ENCODE results near the gene HS3ST3A1.
"Not testable (repeated sequence)": the region's sequence is repeated elsewhere in the genome, so short reads cannot be mapped to it uniquely, and the experiment has no call there.

The HS3ST3A1 gene

DNA sequence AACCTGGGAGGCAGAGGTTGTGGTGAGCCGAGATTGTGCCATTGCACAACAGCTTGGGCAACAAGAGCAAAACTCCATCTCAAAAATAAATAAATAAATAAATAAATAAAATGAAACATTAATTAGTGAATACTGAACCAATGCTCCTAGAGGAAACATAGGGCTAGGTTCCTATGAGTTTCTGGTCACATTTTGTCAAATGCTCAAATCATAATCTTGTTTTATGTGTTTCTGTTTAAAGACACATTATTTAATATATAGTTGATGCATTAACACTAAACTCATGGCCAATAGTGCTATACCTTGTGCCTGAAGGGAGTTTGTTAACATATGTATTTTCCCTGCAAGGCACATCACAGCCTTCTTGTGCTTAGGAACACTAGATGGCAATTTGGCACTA is 66.8 kb downstream of the HS3ST3A1 start:
- DNase-seq, result no peak

DNA sequence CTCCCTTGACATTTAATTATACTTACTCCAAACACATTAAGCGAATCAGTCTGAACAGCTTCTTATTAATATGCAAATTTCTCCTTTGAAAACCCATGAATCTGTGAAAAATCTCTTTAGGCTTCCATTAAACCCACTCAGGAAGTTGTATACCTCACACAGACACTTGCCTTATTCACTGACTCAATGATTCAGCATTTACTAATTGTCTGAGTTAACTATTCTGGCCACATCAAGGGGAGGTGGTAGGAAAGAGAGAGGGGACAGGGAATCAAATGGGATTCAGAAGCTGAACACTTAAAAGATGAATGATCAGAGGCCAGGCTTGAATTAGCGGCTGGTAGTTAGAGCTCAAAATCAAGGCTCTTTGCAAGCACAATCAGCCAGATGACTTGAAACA is 70.0 kb downstream of the HS3ST3A1 start:
- DNase-seq, result no peak

DNA sequence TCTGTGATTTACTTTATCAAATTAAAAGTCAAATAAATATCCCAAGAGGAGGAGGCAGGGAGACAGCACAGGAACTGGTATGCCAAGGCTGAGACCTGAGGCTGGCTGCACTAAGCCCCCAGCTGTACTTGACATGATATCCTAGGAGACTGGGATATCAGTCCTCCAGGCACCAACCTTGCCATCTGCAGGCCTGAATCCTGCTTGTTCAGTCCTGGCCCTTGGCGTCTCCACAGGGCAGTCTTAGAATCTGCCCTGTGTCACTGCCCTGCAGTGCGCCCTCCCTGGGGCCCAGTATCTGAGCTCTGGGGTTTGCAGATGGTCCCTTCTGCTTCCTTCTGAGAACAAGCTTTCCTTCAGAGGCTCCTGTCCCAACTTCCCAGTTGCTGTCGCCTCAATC is 75.9 kb downstream of the HS3ST3A1 start:
- no peak for DNase-seq

DNA sequence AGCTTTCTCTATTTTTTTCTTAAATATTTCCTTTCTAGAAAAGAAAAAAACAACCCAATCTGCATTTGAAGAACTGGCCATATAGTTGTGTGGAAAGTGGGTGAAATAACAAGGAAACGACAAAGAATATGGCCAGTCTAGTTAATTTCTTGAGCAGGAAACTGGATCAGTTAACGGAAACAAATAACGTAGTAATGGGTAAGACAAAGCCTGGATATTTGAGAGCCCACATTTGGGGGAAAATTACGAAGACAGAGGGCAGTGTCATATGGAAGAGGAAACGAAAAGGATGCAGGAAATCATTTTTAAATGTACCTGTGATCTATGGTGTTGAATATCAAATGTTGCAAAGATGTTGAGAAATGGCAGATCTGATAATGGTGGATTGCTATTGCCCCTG is 78.6 kb downstream of the HS3ST3A1 start:
- no peak for DNase-seq

DNA sequence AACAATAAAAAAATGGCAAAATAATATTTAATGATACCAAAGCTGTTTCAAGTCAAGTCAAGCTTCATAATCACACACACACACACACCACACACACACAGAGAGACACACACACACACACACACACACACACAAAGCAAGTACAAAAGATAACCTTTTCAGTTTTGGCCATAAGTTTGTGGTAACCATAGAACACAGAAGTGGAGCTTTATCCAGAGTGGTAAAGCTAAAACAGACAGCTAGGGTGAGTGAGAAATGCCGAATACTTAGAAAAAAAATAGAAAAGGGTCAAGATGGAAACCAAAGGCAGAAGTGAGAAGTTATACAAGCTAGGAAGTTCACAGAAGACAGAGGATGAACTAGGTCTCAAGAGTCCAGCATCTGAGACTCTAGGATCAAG is 79.0 kb downstream of the HS3ST3A1 start:
- DNase-seq, result no peak

DNA sequence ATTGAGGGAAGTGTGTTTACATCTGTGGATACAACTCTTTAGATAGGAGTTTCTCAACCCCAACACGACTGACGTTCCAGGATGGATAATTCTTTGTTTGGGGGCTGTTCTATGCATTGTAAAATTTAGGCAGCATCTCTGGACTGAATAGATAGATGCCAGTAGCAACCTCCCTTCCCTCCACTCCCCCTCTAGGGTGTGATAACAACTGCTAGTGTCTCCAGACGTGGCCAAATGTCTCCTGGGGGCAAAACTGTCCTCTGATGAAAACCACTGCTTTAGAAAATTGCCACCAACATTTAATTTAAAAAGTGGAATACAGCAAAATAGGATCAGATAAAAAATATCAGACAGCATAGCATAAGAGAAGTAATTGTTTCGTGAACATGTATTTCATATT is 79.9 kb downstream of the HS3ST3A1 start:
- no peak for DNase-seq

DNA sequence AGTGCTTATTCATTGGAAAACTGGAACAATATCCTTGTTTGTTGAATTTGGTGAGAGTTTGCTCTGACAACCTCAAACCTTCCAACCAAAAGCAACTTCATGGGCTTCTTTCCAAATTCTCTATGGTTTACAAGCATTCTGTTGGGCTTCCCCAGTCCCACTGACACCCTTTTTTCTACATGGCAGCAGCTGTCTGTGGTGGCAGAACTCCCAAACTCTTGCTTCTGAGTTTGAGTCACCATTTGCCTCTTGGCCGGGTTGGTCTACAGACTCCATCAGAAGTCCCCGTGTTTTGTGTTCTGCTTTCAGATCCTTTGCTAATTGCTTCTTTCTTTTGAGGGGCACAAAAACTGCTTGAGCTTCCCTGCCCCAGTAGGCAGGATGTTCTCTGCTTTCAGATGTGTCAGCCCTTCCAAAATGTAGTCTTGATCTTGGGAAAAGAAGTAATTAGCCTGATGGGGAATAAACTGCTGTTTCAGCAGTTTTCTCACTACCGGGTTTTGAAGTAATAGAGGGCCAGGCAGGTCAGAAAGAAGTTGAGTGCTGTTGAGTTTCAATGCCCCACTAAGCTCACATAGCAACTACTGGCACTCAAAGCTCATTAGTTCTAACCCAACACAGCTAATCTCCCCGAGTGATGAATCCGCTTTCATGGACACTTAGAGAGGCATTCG is 80.7 kb downstream of the HS3ST3A1 start:
- no peak for DNase-seq

DNA sequence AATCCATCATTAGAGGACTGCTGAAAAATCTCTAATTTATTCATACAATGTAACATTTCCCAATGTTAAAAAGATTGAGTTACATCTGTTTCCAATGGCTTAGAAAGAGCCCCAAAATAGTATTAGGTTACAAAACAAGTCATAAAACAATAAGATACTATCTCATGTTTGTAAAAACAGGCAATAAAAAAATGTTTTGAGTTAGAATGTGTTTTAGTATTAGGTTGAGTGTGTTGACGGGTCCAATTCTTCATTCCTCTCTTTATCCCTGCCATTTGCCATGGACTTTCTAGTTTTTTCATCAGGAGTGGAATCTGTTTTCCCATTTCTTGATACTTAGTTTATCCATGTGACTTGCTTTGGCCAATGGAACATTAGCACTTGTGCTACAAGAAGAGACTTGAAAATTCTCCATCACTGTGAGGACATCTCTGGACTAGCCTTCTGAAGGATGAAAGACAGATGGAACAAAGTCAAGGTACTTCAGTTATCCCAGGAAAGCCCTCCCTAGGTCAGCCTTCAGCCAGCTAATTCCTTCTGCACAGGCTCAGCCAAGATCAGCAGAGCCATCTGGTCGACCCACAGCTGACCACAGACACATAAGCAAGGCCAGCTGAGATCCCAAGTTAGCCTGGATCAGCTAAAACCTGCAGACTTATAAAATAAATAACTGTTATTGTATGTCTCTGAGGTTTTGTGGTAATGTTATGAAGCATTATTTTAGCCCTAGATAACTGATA is 83.3 kb downstream of the HS3ST3A1 start:
- no peak for DNase-seq

DNA sequence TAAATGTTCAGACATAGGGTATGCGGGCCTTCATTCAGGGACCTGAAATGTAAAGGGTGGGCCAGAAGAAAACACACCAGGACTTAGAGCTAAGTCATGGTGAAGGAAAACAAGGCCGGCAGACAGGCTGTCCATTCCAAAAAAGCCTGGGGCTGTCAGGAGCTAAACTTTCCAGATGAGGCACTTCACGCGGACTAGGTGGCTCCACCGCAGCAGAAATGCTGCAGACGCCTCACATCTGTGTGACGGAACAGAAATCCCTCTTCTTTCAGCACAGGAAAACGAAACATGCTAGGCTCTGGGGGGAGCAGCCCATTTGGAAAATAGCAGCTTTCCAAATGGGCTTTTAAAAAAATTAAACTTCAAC is 88.7 kb downstream of the HS3ST3A1 start:
- no peak for DNase-seq

DNA sequence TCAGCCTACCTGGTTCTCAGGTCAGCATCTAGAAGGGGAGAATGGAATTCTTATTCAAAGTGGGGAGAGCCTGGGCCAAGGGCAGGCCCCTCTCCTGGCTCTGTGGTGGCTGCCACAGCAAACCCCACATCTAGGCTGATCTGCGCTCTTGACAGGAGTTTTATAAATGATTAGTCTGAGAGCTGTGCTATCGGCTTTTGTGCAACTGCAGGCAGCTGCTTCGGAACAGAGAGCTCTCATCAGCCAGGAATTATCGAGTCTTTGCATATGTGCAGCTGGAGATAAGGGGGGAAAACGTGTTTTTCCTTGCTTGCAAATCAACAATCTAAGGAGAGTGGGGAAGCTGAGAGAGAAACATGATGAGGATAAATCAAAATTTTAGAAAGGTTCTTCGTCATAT is 91.7 kb downstream of the HS3ST3A1 start:
- no peak for DNase-seq

DNA sequence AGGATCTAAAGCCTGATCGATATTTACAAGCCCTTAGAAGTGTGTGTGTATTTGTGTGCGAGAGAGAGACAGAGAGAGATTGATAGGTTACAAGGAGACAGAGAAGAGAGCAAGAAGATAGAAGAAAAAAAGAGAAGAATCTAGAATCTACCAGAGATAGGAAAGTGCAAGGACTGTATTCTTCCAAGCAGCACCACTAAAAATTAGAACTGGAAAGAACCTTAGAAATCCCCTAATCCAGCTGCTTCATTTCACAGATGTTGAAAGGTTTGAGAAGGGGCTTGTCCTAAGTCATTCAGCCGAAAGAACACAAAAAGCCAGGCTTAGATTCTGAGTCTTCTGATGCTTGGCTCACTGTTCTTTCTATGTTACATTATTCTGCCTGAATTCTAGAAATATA is 92.2 kb downstream of the HS3ST3A1 start:
- no peak for DNase-seq

DNA sequence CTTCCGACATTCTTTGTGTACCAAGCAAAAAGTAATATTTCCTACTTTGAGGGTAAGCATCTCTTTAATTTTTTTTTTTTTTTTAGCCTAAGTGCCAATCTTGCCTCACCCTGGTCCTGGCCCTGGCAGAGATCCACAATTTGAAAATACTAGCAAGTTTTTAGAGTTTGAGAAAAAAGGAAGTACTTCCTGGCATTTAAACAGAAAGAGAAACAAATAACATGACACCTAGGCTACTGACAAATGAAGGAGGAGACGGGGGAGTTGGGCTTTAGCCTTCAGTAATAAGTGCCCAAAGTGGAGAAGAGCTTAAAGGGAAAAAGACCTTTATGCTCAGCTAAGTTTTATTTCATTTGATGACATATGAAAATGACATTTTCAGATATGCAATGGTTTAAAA is 92.8 kb downstream of the HS3ST3A1 start:
- DNase-seq, result no peak

DNA sequence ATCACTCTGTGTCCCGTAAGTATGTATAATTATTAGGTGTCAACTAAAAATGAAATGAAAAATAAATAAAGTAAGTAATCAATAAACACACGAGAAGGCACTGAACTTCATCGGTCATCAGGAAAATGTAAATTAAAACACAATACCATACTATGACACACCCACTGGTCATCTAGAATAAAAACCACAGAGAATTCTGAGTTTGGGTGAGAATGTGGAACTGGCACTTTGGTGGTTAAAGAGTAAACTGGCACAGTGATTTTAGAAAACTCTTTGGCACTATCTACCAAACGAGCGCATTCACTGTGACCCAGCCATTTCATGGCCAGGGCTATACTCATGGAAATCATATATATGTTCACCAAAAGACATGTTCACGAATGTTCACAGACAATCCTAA is 98.2 kb downstream of the HS3ST3A1 start:
- DNase-seq, result no peak

DNA sequence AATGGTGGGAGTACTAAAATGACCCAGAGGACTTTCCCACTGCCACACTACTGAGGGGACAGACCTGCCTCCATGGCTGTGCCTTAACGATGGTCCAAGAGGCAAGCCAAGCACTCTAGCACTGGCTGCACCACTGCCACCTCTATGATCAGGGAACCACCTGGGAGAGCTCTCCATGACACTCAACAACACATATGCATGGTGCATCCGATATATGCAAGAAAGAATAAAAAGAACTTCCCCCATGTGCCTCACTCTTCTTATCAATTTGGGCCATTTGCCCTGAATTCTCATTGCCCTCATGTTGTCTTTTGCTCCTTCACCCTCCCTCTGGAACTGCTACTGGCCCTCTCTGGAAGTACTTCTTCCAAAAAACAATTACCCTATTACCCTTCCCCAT is 99.5 kb downstream of the HS3ST3A1 start:
- DNase-seq, result no peak

DNA sequence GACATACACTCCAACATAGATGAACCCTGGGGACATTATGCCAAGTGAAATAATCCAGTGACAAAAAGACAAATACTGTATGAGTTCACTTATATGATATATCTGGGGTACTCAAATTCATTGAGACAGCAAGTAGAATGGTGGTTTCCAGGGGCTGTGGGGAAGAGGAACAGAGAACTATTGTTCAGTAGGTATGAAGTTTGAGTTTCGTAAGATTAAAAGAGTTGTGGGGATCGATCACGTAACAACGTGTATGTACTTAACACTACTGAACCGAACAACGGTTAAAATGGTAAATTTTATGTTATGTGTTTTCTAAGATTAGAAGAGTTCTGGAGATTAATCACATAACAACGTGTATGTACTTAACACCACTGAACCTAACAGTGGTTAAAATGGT is 100.8 kb downstream of the HS3ST3A1 start:
- no peak for DNase-seq

DNA sequence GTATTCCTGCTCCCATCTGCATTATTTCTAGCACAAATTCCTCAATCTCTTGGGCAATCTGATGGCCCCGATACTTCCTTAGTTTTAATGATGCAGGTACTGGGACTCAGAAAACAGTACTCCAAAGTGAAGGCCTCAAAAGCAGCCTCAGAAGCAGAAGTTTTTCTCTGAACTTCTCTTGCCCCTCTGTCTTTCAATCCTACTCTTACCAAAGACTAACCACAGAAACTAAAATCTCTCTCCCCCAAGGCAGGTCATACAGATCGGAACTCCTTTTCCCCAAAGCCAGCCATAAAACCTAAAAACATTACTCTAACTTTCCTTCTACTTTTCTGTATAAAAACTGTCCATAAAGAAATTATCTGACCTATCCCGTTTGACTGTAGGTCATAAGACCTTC is 103.5 kb downstream of the HS3ST3A1 start:
- no peak for DNase-seq

DNA sequence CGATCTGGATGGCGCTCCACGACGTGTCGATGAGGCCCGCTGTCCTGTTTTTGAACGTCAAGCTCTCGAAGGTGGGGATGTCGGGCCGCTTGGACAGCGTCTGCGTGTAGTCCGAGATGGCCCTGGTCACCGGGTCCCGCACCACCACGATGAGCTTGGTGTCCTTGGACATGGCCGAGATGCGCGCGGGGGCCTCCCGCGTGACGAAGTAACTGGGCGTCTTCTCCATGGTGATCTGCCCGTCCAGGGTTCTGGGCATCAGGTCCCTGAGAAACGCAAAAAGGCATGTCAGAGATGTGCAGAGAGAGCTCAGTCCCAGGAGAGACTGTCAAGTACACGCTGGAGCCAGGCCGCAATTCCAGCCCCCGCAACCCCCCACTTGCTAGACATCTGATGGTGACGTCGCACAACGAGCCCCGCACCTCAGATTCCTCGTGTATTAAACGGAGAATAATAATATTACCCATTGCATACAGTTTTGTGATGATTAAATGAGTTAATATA is 105.1 kb downstream of the HS3ST3A1 start:
- not testable (repeated sequence) for DNase-seq

DNA sequence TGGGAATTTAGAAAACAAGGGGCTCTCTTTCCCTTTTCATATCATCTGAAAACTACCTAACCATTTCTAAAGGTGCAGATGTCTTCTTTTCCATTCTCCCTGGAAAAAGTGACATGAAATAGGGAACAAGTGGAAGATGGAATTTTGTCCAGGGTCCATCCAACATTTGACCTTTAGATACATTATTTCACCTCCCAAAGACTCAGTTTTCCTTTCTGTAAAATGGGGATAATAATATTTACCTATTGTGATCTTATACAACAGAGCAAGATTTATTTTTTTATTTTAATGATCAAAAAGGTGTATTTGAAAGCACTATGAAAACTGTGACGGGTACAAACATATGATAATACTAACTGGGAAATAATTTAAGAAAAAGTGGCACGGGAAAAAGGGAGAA is 106.3 kb downstream of the HS3ST3A1 start:
- DNase-seq, result no peak

DNA sequence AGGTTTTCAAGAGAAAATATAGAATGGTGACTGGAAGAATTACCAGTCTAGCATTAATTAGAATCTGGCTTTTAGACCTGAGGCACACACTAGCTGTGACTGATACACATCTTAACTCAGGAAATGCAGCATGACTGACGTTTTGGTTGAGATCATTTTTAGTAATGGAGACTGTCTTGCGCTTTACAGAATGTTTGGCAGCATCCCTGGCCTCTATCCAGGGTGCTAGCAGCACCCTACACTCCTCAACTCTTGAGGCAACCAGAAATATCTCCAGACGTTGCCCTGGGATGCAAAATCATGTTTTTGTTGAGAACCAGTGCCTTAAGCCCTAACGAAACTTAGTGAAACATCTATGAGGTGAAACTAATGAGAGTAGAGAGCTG is 109.0 kb downstream of the HS3ST3A1 start:
- no peak for DNase-seq

DNA sequence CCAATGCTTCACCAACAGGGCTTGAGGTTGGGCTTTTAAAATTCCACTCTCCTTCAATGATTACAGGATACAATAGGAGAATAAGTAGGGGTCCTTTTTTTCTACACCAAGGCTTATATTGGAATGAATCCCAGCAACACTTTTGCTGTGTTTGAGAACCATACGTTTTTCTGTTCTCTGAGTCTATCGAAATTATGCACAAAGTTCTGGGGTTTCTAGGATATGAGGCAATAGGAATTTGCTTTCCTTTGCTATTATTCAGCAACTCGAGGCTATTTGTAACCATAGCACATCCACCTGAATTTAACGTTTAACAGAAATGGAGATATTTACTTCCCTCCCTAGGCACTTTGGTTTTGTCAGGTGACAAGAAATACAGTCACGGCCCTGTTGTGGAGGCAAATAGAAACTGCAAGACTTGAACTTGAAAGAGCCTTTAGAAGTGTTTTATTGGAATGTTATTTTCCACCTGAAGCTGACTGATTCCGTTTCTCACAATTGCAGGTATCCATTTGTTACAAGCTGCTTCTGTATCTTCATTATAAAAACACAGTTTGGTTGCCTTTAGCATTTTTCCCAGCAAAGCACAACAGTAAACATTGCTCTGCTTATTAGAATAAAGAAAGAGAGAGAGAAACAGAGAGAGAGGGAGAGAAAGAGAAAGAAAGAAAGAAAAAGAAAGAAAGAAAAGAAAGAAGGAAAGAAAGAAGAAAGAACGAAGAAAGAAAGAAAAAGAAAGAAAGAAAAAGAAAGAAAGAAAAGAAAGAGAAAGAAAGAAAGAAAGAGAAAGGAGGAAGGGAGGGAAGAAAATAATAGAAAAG is 109.6 kb downstream of the HS3ST3A1 start:
- DNase-seq, result no peak

DNA sequence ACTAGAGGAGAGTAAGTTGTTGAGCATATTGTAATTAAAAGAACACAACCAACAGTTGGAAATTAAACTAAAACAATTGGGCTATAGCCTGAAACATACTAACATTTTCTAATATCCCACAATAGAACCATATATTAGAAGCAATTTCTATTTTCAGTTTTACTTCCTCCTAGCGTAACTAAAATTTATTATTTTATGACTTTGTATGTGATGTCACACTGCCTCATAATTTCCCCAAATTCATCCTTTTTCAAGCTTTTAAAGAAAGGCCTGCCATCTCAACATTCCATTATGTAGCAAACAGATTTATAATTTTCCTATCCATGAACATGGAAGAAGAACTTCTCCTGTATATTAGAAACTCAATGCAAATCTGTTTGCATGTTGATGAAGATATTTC is 110.2 kb downstream of the HS3ST3A1 start:
- DNase-seq, result no peak

DNA sequence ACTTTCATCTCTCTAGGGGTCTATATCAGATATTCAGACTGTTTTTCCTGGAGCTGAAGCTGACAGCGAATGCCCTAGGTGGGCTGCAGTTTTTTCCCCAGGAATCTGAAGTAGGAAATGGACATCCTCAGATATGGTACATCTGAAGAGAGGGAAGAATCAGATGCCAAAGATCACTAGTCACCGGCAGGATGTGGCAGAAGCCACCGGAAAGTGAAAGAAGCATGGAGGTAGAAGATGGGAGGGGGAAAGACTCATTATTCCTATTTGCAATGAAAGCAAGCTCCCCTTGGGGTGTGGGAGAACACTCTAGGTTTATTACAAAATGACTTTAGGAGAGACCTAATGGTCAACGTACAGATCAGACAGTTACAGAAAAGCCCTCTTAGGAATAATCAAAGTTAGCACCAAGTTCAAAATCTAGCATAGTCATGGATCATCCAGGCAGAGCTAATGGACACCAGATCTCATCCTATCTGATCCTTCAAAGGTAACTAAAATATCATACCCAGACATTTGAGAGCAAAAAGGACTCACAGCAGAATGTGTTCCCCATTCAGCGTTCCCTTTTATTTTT is 110.7 kb downstream of the HS3ST3A1 start:
- DNase-seq, result no peak

DNA sequence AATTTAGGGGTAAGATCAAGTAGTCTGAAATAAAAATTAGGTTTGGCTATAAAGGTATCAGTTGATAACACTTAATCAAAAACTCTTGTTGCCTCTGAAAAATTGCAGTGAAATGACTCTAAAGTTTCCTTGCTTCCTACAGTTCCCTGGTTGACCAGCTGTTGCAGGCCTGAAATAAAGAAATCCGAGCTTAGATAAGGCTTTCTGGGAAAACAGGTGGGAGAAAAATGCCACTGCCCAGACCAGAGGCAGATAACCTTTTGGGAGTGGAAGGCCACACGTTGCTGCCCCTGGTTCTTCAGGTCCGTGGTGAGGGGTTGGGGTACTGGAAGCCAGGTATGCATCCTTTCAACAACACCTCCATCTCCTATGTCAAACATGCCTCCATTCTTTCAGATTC is 111.3 kb downstream of the HS3ST3A1 start:
- DNase-seq, result no peak

DNA sequence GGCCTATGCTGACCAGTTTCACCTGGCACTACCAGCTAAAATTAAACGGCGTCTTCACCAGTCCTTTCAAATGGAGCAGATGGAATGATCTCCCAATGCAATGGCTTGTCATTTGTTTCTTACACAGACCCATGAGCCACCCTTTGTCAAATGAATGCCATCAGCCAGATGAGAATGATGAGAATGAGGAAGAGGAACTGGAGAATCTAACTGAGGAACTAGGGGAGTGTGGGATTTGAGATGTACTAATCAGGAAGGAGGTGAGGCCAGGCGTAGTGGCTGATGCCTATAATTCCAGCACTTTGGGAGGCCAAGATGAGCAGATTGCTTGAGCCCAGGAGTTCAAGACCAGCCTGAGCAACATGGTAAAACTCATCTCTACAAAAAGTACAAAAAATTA is 116.4 kb downstream of the HS3ST3A1 start:
- DNase-seq, result no peak
